HG02973 (cell line): ENCODE data around the gene TAF10.

Experiments used
- ATAC-seq: cut with Tn5 transposase; IDR thresholded peaks from one replicate; pipeline ENCODE4 v1.9.1; 2021; ENCODE audit warnings: moderate library complexity; ENCODE audit not compliant: unreplicated experiment

The TAF10 gene

DNA sequence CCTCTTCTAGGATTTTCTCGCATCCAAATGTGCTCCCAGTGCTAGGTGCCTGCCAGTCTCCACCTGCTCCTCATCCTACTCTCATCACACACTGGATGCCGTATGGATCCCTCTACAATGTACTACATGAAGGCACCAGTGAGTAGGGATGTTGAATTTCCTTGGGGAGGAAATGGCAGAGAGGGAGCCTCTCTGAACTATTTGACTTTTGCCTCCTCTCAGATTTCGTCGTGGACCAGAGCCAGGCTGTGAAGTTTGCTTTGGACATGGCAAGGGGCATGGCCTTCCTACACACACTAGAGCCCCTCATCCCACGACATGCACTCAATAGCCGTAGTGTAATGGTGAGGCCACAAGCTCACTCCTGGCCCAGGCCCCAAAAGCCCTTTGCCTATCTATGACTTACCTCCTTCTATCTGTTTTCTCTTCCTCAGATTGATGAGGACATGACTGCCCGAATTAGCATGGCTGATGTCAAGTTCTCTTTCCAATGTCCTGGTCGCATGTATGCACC lies 2.5 kb downstream of the TAF10 start:
- no peak for ATAC-seq

DNA sequence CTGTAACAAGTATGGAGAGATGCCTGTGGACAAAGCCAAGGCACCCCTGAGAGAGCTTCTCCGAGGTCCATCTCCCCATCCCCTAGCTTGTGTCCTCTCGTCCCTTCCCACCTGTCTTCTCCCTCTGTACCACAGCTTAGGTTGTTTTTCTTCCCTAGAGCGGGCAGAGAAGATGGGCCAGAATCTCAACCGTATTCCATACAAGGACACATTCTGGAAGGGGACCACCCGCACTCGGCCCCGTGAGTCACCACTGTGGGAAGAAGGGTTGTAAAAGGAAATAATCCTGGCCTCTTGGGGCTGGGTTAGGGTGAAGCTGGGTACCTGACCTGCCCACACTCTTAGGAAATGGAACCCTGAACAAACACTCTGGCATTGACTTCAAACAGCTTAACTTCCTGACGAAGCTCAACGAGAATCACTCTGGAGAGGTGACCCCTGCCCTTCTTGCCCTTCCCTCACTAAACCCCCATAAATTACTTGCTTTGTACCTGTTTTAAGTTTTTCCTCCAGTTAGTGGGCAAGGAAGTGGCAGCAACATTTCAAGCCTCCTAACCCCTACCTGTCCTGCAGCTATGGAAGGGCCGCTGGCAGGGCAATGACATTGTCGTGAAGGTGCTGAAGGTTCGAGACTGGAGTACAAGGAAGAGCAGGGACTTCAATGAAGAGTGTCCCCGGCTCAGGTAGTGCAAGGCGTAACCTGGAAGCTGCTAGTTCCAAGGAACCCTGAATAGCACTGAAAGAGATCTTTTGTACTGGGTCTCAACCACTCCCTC lies 3.1 kb downstream of the TAF10 start:
- ATAC-seq: no peak

DNA sequence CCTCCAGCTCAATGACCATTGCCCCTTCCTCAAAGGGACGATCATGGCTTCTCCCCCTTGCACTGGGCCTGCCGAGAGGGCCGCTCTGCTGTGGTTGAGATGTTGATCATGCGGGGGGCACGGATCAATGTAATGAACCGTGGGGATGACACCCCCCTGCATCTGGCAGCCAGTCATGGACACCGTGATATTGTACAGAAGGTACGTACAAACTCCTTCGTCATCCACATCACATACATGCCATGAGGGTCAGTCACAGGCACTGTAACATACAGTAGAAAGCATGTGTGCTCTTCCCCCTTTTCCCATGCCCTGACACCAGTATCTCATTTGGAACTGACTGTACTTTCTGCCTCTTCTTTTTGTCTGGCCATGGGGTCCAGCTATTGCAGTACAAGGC lies 4.0 kb downstream of the TAF10 start:
- no peak for ATAC-seq

DNA sequence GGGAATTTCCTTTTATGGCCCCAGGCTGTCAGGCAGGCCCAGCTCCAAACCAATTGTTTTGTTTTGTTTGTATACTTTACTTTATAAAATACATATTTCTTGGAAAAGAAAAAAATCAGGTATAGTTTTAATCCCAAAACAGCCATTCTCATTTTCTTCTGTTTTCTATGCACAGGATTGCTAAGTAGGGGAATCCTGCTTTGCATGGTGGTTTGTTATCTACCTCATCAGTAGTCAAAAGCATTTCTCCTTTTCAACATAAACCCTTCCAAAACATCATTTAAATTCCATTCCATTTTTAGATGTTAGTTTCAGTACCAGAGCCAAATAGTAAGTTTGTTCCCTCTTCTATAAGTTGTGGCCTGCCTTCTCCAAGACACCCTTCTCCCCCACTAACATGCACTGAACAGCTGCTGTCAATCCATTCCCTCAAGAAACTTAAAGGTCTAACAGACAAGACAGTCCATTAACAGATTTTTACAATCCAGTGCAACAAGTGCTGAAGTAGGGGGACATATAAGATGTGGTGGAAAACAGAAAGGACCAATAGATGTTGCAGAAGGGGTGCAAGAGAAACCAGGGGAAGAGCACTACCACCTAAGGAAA lies 4.7 kb downstream of the TAF10 start:
- no peak for ATAC-seq

DNA sequence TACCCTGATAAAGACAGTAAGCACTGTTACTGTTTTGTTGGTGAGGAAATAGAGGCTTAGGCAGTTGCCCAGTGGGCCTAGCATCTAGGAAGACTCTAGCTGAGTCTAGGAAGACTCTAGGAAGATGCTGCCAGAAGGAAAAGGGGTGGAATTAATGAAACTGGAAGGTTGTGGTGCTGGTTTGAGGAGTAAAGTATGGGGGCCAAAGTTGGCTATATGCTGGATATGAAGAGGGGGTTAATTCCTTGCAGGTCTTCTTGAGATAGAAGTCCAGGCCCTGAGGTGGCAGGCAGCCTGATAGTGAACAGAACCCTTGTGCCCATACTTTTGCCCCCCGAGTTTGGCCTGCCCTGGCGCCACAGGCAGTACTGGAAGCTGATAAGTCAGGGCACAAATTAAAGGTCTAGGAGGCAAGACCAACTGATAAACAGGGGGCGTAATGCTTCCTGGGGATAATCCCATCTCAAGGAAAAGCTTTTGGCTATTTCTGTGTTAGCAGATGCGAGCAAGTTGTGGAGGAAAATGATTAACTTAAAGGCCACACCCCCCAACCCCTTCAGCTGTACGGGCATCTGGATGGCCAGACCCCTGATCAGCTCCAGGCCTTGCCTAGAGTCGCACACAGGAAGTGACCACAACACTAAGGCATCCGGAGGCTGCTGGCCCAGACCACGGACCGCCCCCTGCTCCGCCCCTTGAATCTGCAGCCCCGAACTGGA lies 5.4 kb downstream of the TAF10 start:
- ATAC-seq: peak; percentile 36

DNA sequence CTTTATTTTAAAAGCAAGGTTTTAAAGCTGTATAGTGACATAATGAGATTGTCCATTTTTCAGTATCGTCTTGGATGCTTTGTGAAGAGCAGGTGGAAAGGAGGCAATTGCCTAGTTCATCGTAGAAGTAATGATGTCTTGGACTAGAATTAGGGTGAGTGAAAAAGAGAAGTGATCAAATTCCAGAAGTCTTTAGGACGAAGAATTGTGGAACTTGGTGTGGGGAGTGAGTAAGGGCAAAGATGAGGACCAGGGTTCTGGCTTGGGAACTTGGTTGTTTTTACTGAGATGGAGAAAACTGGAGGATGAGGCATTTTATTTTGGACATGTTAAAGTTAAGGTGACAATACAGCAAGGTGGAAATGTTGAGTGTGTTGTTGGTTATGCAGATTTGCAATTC lies 7.2 kb downstream of the TAF10 start:
- no peak for ATAC-seq

DNA sequence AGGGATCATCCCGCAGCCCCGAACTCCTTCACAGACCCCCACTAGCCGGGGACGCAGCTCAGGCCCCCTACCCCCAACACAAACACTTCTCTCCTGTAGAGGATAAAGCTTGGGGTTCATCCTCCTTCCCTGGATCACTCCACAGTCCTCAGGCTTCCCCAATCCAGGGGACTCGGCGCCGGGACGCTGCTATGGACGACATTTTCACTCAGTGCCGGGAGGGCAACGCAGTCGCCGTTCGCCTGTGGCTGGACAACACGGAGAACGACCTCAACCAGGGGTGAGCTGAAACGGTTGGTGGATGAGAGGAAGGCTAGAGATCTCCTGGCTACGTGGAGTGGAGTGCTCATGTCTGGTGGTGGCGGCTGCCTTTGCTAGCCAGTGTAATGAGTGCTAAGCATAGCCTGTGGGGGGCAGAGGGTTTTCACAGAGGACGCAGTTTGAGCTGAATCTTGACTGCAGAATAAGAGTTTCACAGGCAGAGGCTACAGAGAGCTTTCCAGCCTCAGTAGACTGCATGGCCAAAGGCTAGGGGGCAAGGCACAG lies 7.9 kb downstream of the TAF10 start:
- ATAC-seq: peak; percentile 33

DNA sequence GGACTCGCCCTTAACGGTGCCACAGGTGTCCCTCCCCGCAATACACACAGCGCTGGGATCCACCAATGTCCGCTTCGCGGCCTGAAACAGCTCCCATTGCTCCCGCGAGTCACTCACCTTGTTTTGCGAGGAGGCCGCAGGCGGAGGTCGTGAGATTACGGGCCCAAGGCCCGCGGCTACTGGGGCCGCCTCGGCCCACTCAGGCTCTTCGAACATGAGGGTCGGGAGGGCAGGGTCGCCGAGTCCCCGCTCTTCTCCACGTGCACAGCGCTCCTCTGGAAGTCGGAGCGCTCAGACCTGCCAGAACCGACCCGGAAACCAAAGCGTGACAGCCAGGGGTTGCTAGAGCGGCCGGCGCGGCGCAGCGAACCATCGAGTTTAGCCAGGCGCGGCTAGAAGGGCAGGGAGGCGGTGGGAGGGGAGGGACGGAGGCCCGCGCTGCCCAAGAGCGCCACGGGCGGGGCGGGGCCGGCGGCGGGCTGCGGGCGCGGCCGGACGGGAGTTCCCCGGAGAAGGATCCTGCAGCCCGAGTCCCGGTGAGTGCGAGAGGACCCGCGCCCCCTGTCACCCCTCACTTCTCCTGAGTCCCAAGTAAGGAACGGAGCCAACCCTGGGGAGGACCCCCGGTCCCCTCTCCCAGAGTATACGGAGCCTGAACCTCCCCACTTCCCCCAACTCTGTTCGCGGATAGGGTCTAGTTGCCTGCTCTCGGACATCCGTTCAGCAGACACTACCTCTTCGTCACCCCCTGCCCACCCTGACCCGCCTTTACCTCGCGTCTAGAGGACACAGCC lies 8.5 kb downstream of the TAF10 start, which contains the start of the genes ILK and RRP8:
ILK (plus strand) TSS at position 488 of the 794 bp plus-strand sequence. CDS start 498 bp downstream, outside the sequence.
RRP8 (minus strand) TSS at position 330 of the 794 bp plus-strand sequence; CDS start at position 216, 114 bp downstream.
- ATAC-seq: peak; percentile 70

DNA sequence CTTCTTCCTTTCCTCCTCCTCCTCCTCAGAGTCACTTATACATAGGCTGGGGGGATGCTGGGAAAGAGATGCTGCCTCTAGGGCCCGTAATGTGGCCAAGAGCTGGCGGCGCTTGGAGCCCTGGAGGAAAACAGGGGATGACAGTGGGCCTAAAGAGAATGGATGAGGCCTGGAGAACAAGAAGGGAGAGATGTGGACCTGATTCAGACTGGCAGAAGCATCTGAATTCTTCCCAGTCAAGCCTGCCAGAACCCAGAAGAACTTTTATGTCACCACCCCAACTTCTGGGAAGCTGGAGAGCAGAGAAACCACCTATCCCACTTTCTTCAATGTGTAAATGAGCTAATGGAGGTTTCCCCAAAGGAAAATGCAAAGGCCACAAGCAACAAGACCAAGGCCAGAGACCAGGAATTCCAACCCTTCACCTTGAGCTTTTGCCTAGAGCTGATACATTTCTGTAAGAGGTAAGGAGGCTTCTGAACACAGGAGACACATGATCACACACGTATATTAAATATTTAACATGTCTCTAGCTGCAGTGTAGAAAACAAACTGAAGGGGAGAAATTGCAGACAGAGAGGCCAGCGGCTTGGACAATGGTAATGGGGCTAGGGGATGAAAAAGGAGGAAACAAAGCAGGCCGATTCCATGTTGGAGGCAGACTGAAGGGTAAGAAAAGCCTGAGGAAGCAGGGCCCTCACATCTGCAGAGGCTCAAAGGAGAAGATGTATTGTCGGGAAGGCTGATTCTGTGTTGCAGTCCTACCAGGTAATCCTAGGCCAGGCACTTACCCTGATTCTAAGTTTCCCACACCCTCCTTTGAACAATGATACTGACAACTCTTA lies 9.7 kb downstream of the TAF10 start:
- ATAC-seq: no peak

DNA sequence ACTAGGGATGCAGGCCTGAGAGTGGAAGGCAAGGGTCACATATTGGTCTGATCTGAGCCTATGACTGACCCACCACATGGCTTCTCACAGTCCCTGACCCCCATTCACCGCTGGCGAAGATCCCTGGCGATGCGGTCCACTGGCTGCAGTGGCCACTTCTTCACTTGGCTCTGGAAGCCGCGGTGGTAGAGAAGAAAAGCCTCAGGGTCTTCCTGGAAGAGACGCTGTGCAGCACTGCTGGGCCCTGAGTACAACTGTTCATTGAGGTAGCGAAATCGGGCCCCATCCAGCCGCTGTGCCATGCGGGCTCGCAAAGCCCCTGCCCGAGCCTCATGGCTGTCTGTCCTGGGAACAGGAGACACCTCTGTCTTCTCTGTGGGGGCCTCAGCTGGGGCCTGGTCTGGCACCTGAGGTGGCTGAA lies 11.0 kb downstream of the TAF10 start:
- ATAC-seq: no peak

DNA sequence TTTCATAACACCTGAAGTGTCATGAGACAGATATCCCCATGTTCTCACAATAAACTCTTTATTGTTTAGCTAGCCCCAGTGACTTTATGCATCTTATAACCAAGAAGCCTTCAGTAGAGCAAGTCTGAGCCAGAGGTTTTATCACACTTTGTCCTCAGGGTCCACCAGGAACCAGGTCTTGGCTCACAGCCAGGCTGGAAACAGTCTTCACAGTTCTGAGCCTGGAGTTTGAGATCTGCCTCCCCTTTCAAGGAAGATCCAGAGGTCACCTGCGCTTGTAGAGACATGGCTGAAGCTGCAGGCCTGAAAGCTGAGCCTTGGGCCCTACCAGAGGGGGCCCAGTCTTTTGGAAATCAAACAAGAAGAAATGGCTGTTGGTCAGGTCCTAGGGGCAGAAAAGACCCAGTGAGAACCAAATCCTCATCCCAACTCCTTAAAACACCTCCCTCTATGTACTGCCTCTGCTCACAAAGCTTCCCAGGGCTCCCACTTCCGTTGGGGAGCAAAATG lies 12.1 kb downstream of the TAF10 start:
- no peak for ATAC-seq

DNA sequence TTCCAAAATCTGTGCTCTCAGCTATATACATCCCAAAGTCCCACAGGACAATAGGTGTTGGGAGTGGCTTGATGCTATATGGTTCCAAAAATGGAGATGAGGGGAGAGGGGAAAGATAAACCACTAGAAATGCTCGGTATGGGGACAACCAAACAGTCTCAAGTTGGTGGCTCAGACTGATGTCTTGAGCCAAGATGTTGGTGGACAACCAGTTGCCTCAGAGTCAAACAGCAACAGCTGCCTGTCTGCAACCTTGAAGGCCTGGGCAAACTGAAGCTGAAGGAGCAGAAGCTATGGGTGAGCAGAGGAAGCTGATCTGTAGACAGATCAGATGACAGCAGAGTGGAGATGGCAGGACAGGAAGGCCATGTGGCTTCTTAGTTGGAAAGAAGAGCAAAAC lies 12.6 kb downstream of the TAF10 start:
- no peak for ATAC-seq

DNA sequence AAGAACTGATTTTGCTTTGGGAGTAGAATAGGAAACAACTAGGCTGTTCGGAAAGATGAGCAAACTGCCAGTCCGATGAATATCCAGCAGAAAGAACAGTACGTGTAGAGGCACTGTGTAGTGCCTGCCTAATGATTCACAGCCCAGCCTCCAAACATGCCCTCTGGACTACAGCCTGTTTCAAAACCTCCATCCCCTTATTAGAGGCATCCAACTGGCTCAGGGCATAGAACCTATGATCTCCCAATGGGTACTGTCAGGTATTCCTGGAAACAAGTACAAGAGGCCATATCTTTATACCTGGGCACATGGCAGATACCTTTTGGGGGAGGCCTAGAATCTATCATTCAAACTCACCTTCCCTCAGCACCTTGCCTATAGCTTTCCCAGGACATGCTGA lies 13.5 kb downstream of the TAF10 start:
- ATAC-seq: no peak

DNA sequence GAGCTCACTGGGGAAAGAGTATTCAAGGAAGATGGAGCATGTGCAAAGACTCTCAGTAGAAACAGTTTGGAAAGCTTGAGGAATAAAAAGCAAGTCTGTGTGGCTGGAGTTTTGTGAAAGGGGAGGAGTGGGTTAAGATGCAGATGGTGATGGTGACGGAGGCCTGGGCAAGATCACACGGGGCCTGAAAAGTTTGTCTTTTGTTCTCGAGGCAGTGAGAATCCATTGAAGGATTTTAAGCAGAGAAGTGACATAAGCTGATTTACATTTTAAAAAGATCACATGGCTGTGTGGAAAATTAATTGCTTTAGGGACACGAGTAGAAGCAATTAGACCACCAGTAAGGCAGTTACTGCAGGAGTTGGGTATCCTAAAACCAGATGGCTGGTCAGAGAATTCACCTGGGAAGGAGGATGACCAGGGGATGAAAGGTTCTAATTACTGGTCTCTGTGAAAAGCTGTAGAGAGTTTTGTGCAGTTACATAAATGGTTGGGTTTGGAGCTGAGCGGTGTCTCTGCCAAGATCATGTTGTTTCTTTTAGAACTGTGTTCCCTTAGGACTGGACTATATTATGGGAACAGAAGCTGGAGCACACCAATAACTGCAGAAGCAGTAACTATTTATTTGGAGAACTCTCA lies 15.7 kb downstream of the TAF10 start:
- ATAC-seq: no peak

DNA sequence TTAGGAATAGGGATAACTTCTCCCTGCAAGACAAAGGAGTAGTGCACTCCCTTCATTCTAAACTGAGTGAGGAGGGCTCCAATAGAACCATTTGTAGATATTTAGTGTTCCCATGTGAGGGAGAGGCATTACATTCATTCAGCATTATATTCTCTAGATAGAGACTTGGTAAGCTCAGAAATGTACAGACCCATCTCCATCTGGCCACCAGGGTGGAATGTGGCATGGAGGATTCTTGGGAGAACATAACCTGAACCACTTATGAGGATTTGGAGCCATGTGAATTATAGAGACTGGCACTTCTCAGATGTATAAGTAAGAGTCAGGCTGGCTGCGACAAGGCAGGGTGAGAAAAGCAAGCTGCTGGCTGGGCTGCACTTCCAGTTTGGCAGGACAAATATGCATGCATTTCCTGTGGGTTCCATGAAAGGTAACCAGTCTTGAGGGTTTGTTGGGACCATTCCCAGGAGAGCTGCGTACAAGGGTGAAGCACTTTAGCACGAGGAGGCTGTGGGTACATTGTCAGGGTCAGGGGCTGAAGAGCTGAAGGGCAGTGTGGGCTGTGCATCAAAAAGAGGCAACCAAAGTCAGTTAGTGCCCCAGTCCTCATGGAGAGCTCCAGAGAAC lies 17.8 kb downstream of the TAF10 start:
- no peak for ATAC-seq

DNA sequence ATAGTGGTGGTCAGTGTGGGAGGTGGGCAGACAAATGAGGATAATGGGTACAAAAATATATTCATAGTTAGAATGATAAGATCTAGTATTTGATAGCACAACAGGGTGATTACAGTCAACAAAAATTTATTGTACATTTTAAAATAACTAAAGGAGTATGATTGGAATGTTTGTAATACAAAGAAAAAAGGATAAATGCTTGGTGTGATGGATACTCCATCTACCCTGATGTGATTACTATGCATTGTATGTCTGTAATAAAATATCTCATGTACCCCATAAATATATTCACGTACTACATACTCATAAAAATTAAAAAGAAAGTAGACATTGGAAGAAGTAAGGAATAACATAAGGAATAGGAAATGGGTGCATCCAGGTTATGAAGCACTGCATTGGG lies 24.0 kb downstream of the TAF10 start:
- ATAC-seq: no peak

DNA sequence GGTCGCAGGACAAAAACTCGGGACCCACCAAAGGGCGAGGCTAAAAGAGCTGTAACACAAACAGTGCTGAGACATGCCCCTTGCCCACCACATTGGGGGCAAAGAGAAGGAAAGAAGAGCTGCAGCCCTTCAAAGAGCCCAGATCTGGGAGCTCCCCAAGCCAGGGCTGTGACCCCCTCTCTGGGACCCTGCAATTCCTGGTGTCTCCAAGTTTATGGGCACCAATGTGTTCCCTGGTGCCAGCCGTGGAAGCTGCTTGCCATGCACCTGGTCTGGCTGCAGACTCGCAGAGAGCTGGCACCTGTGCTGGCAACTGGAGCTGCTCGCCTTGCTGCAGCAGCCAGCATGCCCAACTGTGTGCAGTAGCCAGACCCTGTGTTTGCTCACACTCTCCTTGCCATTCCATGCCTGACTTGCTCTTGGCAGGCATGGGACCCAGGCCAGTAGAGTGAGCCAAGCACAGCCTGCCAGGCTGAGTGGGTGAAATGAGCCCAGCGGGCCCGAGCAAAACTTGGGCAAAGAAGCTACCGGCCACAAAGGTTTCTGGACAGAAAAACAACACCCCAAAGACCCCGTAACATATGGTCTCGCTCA lies 24.6 kb downstream of the TAF10 start:
- ATAC-seq: no peak
